ENCODE measurements around the gene ASCL3.
"Not testable (repeated sequence)": the region's sequence is repeated elsewhere in the genome, so short reads cannot be mapped to it uniquely, and the experiment has no call there.

The ASCL3 gene

GRCh38 chr11:8987446-8987845 is 44.6 kb upstream of the ASCL3 start:
- Histone ChIP-seq H2AFZ (ENCODE audit: low read length) (no peak overlapping the region), H3K9ac (ENCODE audit: low read depth, low read length, poor library complexity, severe bottlenecking) (no peak overlapping the region), H3K4me1 (ENCODE audit: insufficient read depth, low read length, poor library complexity, severe bottlenecking) (no peaks in the 10 kb centered on the region), H3K79me2 (ENCODE audit: insufficient read depth, low read length) (no peaks in the 10 kb centered on the region), H3K9me3 (ENCODE audit: insufficient read depth, low read depth, low read length) (no peaks in the 10 kb centered on the region), H3K9me2 (replicated peaks; ENCODE audit: low read depth, low read length) (no peaks in the 10 kb centered on the region), H3K4me2 (ENCODE audit: low read depth, low read length, poor library complexity, severe bottlenecking) (no peak overlapping the region), H3K4me3 (ENCODE audit: low read length, poor library complexity, severe bottlenecking) (no peak overlapping the region), H3K27me3 (ENCODE audit: insufficient read depth, low read length, poor library complexity, severe bottlenecking) (no peaks in the 10 kb centered on the region), H3K36me3 (ENCODE audit: insufficient read depth, low read length) (no peaks in the 10 kb centered on the region), H4K20me1 (ENCODE audit: insufficient read depth, low read length, poor library complexity, severe bottlenecking) (no peaks in the 10 kb centered on the region), H3F3A (ENCODE audit: low read depth) (no peaks in the 10 kb centered on the region)
- TF ChIP-seq CTCF (conservative IDR thresholded peaks at IDR 0.05; ENCODE audit: low read length) (no peak), EZH2phosphoT487 (IDR thresholded peaks at IDR 0.05; ENCODE audit: borderline replicate concordance) (no peak)

GRCh38 chr11:8986772-8987171 is 44.0 kb upstream of the ASCL3 start:
- not testable (repeated sequence) for H3F3A ChIP-seq (ENCODE audit: low read depth); H3K36me3 ChIP-seq (ENCODE audit: insufficient read depth, low read length)

GRCh38 chr11:8985462-8985861 is 42.6 kb upstream of the ASCL3 start:
- TF ChIP-seq CTCF (conservative IDR thresholded peaks at IDR 0.05; ENCODE audit: low read length), result no peak
- TF ChIP-seq EZH2phosphoT487 (IDR thresholded peaks at IDR 0.05; ENCODE audit: borderline replicate concordance), result no peak
- Histone ChIP-seq H3K9ac (ENCODE audit: low read depth, low read length, poor library complexity, severe bottlenecking) (no peak overlapping the region), H4K20me1 (ENCODE audit: insufficient read depth, low read length, poor library complexity, severe bottlenecking) (no peaks in the 10 kb centered on the region)

More at GRCh38 chr11:8986772-8987171, 44.0 kb upstream of the ASCL3 start:
- H3K79me2 ChIP-seq (ENCODE audit: insufficient read depth, low read length); H3K4me1 ChIP-seq (ENCODE audit: insufficient read depth, low read length, poor library complexity, severe bottlenecking); H3K9me3 ChIP-seq (ENCODE audit: insufficient read depth, low read depth, low read length); H3K4me2 ChIP-seq (ENCODE audit: low read depth, low read length, poor library complexity, severe bottlenecking); H4K20me1 ChIP-seq (ENCODE audit: insufficient read depth, low read length, poor library complexity, severe bottlenecking); H2AFZ ChIP-seq (ENCODE audit: low read length); H3K9ac ChIP-seq (ENCODE audit: low read depth, low read length, poor library complexity, severe bottlenecking); H3K4me3 ChIP-seq (ENCODE audit: low read length, poor library complexity, severe bottlenecking); H3K27me3 ChIP-seq (ENCODE audit: insufficient read depth, low read length, poor library complexity, severe bottlenecking); H3K9me2 ChIP-seq (replicated peaks; ENCODE audit: low read depth, low read length): not testable (repeated sequence)

GRCh38 chr11:8983552-8983951 is 40.7 kb upstream of the ASCL3 start:
- Histone ChIP-seq H3K4me2 (ENCODE audit: low read depth, low read length, poor library complexity, severe bottlenecking) (no peak overlapping the region), H3K9ac (ENCODE audit: low read depth, low read length, poor library complexity, severe bottlenecking) (no peak overlapping the region), H4K20me1 (ENCODE audit: insufficient read depth, low read length, poor library complexity, severe bottlenecking) (no peaks in the 10 kb centered on the region), H3K9me3 (ENCODE audit: insufficient read depth, low read depth, low read length) (no peaks in the 10 kb centered on the region), H3K27me3 (ENCODE audit: insufficient read depth, low read length, poor library complexity, severe bottlenecking) (no peaks in the 10 kb centered on the region), H3K36me3 (ENCODE audit: insufficient read depth, low read length) (no peaks in the 10 kb centered on the region), H3K4me1 (ENCODE audit: insufficient read depth, low read length, poor library complexity, severe bottlenecking) (no peaks in the 10 kb centered on the region), H2AFZ (ENCODE audit: low read length) (no peak overlapping the region), H3K4me3 (ENCODE audit: low read length, poor library complexity, severe bottlenecking) (no peak overlapping the region), H3F3A (ENCODE audit: low read depth) (no peaks in the 10 kb centered on the region), H3K79me2 (ENCODE audit: insufficient read depth, low read length) (no peaks in the 10 kb centered on the region), H3K9me2 (replicated peaks; ENCODE audit: low read depth, low read length) (no peaks in the 10 kb centered on the region)
- no peak for TF ChIP-seq CTCF (conservative IDR thresholded peaks at IDR 0.05; ENCODE audit: low read length)
- no peak for TF ChIP-seq EZH2phosphoT487 (IDR thresholded peaks at IDR 0.05; ENCODE audit: borderline replicate concordance)

More at GRCh38 chr11:8985462-8985861, 42.6 kb upstream of the ASCL3 start:
- Histone ChIP-seq H2AFZ (ENCODE audit: low read length) (no peak overlapping the region), H3K4me1 (ENCODE audit: insufficient read depth, low read length, poor library complexity, severe bottlenecking) (no peaks in the 10 kb centered on the region), H3F3A (ENCODE audit: low read depth) (no peaks in the 10 kb centered on the region), H3K79me2 (ENCODE audit: insufficient read depth, low read length) (no peaks in the 10 kb centered on the region), H3K9me2 (replicated peaks; ENCODE audit: low read depth, low read length) (no peaks in the 10 kb centered on the region), H3K4me2 (ENCODE audit: low read depth, low read length, poor library complexity, severe bottlenecking) (no peak overlapping the region), H3K36me3 (ENCODE audit: insufficient read depth, low read length) (no peaks in the 10 kb centered on the region), H3K27me3 (ENCODE audit: insufficient read depth, low read length, poor library complexity, severe bottlenecking) (no peaks in the 10 kb centered on the region), H3K9me3 (ENCODE audit: insufficient read depth, low read depth, low read length) (no peaks in the 10 kb centered on the region), H3K4me3 (ENCODE audit: low read length, poor library complexity, severe bottlenecking) (no peak overlapping the region)
